Peyer's patch (tissue), 4 donors: ENCODE results near the gene JMY.

Experiments
- CTCF ChIP-seq, 6 experiments: fragments of 450-650 bp in 4 of 6; fragments of 200-600 bp in 2 of 6; sonication (generic) in 1 of 6; IDR thresholded peaks; one replicate each; pipeline ENCODE4 v1.5.1; 2017 to 2019; ENCODE audit warnings: antibody characterized with exemption in 6 of 6, mild to moderate bottlenecking in 3 of 6, moderate library complexity in 1 of 6
- POLR2A ChIP-seq, 2 donors: fragments of 450-650 bp; IDR thresholded peaks; one replicate each; pipeline ENCODE4 v1.5.1; 2017; ENCODE audit warnings: antibody characterized with exemption in 2 of 2, mild to moderate bottlenecking in 2 of 2, moderate library complexity in 2 of 2

- TF ChIP-seq CTCF (IDR thresholded peaks at IDR 0.05), result no peak
- no peak for TF ChIP-seq POLR2A (IDR thresholded peaks at IDR 0.05)
Observed at GRCh38 chr5:79201206-79201605, 34.7 kb upstream of the JMY start.
